GM21786 (cell line): ENCODE results near the gene EPHB3.
A peak's percentile ranks its signal among the peaks of the same experiment; 100 is the strongest.

Experiments used
- ATAC-seq: cut with Tn5 transposase; IDR thresholded peaks from one replicate; pipeline ENCODE4 v1.9.1; 2021; ENCODE audit not compliant: unreplicated experiment

Gene EPHB3

GRCh38 chr3:184561061-184561912 is at the start of gene EPHB3:
Gene EPHB3, plus strand, starts transcription at chr3:184561785. Its CDS starts 451 bp downstream, at chr3:184562236.
- ATAC-seq: peak; percentile 89

DNA sequence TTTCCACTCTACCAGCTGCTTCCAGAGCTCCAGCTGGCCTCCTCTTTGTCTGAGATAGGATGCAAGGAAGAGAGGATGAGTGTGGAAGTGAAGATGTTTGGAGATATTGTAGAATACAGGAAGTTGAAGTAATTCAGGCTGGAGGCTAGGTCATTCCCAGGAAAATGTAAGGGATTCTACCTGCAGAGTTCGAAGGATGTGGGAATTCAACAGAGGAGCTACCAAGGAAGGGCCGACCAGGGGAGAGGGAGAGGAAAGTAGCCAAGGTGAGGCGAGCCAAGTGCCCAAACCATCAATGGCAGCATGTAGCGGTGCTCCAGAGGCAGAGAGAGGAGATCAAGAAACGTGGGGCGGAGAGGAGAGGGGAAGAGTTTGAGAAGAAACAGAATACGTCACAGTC is 49.0 kb upstream of the EPHB3 start:
- no peak for ATAC-seq

- peak; percentile 90 for ATAC-seq
Observed at GRCh38 chr3:184513276-184514170, 48.1 kb upstream of the EPHB3 start.

DNA sequence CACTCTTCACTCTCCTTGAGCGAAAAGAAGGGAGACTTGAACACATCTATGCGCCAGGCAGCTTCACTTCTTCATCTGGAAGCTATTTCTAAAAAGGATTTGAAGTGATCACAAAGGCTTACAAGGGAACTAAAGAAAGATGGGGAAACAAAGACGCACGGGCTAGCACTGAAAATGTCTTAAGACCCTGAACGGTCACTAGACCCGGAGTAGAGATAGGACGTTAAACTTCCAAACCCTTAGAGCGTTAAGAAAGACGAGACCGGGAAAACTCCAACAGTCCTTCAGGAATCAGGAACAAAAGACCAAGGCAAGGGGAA is 47.5 kb upstream of the EPHB3 start:
- ATAC-seq: no peak

GRCh38 chr3:184523825-184524615 is 37.6 kb upstream of the EPHB3 start:
- ATAC-seq: no peak

DNA sequence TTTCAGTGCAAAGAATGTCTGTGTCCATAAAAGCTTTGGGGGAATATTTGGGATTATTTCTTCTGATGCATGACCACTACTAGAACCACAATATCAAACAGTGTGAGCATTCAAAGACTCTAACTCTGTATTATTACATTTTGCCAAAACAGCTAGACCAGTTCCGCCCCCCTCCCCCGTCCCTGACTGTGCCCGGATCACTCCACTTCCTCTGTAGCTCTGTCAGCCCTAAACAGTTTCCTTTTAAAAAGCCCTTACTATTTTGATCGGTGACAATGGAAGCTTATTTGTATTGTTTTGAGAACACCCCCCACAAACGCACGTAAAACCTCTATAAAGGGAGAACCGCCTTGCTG is 36.6 kb upstream of the EPHB3 start:
- ATAC-seq: no peak

DNA sequence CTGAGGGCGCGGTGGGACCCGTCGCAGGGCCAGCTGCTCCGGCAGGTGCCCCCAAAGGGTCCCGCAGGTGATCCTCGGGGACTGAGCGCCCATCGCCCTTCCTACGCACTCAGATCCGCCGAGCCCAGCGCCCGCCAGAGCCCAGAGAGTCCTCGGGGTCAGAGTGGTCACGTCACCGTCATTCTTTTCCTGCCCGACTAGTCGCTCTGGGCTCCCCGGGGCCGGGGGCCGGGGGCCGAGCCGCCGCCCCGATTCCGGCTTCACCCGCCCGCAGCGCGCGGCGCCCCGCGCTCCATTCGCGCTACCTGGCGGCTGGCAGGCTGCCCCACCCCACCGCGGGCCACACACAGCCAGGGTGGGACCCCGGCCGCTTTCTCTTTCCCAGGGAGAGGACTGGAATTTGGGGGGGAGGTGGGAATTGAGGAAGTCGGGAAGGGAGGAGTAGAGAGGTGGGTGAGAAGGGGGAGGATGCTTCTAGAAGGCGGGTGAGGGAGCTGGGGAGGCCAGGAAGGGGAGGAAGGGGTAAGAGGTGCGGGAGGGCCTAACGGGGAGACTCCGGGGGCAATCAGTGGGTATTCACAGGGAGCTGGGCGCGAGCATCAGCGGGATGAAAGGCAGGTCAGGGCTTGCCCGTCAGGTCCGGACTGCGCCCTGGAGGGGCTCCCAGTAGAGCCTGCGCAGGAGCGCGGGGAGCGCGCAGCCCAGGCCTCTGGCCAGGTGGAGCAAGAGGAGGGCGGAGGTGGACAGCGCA is 36.1 kb upstream of the EPHB3 start:
- no peak for ATAC-seq

DNA sequence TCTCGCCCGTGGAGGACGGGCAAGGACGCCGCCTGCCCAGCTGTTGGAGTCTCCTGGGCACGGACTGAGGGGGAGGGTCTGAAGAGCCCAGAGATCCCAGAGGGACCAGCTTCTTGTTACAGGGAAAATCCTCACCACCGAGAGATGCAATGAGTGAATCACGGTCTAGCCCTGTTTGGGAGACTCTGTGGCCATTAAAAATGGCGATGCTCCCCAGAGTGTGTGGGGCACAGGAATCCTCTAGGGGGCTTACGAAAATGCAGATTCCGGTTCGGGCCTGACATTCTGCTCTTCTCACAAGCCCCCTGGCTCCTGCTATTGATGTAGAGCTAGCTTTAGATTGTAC is 35.5 kb upstream of the EPHB3 start:
- no peak for ATAC-seq

- no peak for ATAC-seq
Observed at GRCh38 chr3:184531626-184532280, 29.8 kb upstream of the EPHB3 start.

GRCh38 chr3:184532940-184533732 is 28.4 kb upstream of the EPHB3 start:
- no peak for ATAC-seq

DNA sequence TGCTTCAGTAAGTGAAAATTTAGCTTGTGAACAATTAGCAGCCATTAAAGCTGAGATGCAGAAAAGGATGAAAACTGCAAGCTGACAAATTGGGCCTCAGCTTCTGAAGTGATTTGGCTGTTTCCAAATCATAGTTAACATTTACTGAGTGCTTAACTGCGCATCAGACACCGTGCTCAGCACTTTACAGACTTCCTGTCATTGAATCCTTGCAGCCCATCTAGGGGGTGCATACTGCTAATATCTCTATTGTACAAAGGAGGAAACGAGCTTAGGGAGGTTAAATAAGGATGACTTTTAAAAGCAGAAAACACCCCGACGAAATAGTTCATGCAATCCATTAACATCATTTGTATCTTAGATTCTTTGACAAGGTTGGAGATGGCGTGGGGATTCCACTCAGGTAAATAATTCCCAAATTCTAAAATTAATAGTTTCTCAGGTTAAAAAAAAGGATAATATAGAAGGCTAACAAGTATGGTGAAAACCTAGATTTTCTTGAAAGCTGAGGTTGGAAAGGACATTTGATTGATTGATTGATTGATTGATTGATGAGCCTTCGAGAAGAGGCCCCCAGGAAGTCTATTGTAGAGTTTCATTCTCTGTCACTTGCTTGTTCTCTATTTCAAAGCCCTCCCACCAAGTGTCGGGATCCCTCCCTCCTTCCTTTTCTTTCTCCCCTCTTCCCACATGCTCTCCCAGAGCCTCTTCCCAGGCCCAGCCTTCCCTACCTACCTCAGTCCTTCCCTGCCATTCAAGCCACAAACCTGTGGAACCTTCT is 23.5 kb upstream of the EPHB3 start:
- no peak for ATAC-seq

GRCh38 chr3:184538666-184539431 is 22.7 kb upstream of the EPHB3 start:
- ATAC-seq: no peak

DNA sequence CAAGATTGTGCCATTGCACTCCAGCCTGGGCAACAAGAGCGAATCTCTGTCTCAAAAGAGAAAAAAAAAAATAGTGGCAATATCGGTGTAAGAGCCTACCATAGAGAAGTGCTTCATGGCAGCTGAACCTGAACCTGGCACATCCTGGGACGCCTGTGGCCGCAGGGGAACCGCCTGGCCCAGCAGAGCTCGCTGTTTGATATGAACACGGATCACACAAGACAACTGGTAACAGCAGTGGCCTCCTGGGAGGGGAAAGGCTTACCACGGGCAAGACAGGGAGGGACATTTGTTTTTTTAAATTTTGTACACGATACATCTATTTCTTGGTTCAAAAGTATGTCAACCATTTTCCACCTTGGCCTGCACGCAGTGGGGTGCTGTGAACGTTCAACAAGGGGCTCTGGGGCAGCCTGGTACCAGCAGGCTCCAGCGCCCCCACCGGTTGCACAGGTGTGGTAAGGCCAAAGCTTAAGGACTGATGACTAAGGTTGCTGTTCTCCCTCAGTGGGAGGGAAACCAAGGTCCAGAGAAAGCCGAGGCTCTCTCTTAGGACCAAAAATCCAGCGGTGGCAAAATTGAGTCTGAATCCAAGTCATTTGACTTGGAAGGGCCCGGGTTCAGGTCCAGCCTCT is 21.7 kb upstream of the EPHB3 start:
- no peak for ATAC-seq

DNA sequence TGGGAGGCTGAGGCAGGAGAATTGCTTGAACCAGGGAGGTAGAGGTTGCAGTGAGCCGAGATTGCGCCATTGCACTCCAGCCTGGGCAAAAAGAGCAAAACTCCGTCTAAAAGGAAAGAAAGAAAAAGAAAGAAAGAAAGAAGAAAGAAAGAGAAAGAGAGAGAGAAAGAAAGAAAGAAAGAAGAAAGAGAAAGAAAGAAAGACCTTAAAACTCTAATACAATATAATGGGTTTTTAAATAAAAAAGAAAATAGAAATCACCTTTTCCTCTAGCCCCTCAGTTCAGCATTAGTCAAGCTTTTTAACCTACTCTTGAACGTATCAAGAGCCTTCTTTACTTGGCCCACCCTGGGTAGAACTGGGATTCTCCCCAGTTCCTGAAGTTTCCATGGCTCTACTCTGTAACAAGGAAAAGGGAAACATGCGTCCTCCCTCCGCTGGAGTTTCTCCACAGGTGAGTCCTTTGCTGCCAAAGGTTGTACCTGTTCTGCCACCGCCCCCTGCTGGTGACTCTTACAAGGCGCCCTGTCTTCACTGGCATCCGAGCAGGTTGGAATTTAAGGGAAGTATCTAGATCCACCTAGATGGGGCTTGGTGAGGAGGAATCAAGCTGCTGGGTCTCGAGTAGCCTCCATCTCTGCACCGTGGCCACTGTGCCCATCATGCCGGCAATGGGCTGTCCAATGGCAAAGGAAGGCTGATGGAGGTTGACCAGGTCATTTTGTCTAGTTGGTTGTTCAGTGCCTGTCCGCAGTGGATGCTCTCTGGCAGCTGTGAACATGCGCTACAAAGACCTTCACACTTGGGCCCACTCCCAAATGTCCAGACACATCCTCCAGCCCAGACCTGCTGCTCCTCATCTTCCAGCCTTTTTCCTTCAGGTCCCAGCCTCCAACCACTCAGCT is 20.6 kb upstream of the EPHB3 start:
- ATAC-seq: no peak

DNA sequence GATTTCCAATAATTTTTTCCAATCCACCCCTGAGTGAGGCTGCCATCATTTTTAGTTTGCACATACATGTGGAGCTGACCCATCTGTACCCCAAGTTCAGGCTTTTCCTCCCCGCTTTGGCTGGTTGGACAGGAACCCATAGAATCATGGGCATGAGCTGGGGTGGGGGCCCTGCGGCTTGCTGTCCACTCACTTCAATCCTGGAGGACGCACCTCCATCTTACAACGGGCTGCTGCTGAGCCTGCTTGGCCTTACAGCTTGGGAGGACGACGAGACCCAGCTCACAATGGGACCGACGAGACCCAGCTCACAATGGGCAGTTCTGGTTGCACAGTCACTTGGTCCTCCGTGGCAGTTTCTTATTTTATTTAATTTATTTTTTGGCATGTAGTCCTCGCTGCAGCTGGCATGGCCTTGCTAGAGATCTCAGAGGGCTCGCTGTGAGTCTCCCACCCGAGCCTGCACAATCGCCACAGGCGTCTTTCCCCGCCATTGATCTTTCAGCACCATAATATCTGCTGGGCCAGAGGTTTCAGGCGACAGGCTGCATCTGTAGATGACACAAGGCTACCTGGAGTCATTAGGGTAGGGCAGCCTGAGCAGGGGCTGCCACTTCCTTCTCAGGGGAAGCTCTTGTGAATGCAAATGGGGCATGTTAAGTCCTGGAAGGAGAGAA is 19.6 kb upstream of the EPHB3 start:
- ATAC-seq: no peak

DNA sequence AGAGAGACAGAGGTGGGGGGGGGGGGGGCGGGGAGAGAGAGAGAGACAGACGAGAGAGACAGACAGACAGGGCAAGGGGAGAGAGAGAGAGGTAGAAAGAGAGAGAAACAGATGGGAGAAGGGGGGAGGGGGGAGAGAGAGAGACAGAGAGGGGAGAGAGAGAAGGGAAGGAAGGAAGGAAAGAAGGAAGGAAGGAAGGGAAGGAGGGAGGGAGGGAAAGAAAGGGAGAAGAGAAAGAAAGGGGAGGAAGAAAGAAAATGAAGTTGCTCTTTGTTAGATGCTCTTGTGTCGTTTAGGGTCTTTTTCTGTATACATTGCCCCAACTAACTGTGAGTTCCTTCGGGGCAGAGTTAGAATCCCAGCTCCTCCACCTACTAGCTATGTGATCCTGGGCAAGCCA is 19.0 kb upstream of the EPHB3 start:
- no peak for ATAC-seq
